Activated CD8-positive, alpha-beta memory T cell treated with anti-CD3 and anti-CD28 coated beads for 4 hours (primary cell): ENCODE results near the gene ARGLU1.
"Not testable (repeated sequence)": the region's sequence is repeated elsewhere in the genome, so short reads cannot be mapped to it uniquely, and the experiment has no call there.

Experiments used
- DNase-seq, 2 donors: peaks; one replicate each; pipeline ENCODE4 v3.0.0-alpha.2; 2020; ENCODE audit warnings: low read depth in 2 of 2

Gene ARGLU1, protein sequence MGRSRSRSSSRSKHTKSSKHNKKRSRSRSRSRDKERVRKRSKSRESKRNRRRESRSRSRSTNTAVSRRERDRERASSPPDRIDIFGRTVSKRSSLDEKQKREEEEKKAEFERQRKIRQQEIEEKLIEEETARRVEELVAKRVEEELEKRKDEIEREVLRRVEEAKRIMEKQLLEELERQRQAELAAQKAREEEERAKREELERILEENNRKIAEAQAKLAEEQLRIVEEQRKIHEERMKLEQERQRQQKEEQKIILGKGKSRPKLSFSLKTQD

DNA sequence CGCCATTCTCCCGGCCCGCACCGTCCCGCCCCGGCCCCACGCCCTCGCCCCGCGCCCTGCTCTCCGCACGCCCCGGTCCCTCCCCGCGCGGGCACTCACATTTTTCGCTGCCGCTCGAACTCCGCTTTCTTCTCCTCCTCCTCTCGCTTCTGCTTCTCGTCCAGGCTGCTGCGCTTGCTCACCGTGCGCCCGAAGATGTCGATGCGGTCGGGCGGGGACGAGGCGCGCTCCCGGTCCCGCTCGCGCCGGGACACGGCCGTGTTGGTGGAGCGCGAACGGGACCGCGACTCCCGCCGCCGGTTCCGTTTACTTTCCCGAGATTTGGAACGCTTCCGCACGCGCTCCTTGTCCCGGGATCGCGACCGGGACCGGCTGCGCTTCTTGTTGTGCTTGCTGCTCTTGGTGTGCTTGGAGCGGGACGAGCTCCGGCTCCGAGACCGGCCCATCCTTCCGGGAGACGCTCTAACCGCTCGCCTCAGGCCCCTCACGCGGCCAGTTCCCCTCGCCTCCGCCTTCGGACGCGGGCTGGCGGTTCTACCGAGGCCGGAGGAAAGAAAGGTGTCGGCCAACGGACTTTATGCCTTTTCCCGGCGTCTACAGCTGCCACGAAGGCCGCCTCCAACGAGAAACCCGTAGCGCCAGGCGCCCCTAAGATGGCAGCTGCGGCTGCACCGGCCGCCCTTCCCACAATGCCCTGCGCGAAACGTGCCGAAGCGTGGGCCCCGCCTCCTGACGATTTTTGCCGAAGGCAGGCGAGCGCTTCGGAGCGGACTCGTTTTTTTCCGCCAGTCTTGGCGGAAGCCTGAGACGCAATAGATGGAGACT, at the start of gene ARGLU1:
Gene ARGLU1, minus strand, starts transcription at position 664 of the 825 bp plus-strand sequence. Its CDS starts 218 bp downstream, at position 446.
- peak; percentile 88 to 91 for DNase-seq

DNA sequence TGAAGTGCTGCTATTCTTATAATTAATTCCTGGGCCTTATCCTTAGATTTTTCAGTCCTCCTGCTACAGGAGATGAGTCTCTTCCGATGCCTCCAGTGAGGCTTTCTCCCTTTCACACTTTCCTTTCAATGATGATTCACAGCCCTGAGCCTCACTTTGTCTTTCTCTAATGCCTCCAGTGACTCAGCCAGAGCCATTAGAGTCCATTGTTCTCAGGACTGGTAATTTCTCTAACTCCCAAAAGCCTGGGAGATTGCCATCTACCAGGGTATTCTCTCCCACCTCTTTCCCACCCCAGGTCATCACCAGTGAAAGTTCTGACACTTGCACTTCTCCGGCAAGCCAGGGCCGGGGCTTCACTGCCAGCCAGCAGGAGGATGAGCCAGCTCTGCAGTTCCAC, 49.6 kb upstream of the ARGLU1 start:
- no peak for DNase-seq

DNA sequence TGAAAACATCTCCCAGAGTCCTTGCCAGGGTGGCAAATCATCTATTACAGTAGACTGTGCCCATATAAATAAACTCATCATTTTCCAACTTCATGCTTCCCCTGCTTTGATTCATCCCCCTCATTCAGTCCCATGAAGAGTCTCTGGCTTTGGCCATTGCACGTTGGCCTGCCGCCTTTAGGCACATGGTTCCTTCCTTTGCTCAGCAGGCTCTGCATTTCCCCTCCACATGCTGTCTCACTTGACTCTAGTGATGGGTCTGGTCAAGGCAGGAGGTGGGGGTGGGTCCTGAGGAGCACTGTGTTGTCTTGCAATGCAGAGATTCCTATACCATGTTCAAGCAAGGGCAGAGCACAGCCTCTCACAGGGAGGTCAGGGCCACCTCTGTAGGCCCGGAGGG, 48.8 kb upstream of the ARGLU1 start:
- no peak for DNase-seq

DNA sequence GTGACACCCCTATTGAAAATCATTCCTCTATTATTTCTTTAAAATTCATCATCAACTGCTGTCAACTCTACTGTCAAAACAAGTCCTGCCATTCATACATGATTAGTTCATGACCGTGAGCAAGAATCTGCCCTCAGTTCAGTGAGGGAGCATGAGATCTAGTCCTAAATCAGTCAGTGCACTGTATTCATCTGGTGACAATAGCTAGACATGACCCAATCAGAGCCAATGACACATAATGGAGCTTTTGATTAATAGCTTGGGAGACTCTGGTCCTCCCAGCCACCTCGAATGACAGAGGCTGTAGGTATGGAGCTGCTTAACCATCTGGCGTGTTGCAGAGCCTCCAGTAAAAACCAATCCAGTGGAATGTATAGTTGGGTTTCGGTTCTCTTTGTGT, 46.9 kb upstream of the ARGLU1 start:
- no peak for DNase-seq

DNA sequence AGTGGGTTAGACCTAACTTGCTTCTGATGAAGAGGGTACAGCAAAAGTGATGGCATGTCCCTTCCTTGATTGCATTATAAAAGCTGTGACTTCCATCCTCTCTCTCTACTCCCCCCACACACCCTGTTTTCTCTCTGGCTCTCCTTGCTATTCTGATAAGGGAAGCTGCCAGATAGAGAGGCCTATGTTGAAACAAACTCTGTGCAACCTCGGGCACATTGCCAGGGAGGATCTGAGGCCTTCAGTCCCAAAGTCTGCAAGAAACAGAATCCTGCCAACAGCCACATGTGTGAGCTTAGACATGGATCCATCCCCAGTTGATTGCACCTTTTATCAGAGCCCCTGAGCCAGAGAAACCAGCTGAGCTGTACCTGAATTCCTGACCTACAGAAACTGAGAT, 44.8 kb upstream of the ARGLU1 start:
- DNase-seq, result no peak

DNA sequence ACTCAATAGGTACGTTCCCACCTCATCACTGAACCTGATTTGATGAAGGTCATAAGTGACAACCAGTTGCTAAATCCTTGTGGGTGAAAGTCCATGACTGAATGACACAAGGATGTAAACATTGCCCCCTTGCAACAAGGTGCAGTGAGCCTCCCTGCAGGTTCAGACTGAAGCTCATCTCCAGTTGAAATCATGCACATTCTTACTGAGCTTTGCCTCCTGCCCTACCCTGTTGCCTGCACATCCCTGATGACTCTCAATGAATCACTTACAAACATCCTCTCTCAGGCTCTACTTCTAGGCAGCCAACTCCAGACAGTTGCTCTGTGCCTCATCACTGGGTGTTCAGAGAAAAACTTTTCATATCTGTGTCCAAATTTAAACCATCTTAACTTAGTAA, 42.5 kb upstream of the ARGLU1 start:
- no peak for DNase-seq

DNA sequence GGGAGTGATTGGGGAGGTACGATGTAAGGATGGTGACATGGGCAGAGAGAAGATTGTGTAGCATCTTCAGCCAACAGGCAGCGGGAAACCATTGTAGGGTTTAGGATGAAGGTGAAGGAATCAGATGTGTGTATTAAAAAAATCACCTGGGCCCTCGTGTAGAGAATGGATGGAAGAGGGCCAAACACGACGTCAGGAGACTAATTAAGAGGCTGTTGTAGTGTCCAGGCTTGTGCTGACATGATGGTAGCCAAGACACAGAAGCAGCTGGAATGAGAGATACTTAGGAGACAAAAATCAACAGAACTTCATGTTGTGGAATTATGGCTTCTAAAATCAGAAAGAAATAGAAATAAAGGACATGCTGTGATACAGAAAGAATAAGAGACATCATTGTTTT, 41.2 kb upstream of the ARGLU1 start:
- DNase-seq, result no peak

DNA sequence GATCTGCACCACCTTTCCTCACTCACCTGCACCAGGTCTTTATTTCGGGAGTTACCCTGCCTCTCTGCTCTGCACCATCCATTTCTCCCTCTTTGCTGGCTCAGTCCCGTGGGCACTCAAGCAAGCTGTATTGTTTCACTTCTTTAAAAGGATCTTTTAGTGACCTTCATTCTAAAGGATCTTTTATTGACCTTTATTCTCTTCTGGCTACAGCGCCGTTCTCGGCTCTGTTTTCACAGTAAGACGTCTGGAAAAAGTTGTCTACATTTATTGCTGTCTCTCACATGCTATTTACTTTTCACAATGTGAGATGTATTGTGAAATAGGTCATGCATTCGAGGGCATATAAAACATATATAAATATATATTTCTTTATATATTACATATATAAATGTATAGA, 35.6 kb upstream of the ARGLU1 start:
- DNase-seq, result no peak

DNA sequence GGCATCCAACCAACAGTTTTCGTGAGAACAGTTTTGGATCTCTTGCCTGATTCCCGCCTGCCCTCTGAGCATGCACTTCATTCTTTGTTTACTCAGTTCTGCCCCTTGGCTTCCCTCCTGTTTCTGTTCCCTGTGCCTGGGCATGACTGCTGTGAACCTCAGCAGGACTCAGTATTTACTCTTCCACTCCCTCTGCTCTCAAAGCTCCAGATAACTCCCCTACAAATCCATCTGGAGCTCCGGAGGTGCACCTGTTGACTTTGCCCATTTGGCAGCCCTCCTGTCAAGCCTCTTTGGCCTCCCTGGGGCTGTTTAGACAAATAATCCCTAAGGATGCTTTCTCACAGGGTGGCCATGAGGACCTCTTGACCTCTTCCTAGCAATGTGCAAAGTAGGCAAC, 34.2 kb upstream of the ARGLU1 start:
- no peak for DNase-seq

DNA sequence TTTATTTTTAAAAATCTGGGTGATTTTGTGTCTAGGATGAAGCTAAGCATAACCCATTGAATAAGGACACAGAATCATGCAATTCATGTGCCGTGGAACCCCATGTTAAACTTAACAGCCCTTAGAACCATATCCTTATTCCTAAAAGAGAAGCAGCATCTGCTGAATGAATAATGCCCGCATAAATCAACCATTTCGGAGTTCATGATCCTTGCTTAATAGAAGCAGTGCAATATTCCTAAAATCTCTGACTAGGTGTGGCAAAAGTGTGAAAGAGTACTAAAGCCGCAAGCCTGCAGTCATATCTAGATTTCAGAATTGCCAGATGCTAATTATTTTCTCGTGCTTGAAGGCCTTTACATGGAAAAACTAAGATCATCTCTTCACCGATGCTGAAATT, 33.6 kb upstream of the ARGLU1 start:
- DNase-seq, result no peak

DNA sequence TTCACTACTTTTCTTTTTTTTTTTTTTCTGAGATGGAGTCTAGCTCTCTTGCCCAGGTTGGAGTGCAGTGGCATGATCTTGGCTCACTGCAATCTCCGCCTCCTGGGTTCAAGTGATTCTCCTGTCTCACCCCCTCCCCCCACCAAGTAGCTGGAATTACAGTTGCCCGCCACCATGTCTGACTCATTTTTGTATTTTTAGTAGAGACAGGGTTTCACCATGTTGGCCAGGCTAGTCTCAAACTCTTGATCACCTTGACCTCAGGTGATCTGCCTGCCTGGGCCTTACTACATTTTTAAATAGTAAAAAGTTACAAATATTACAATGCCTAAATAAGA, 32.8 kb upstream of the ARGLU1 start:
- DNase-seq, result not testable (repeated sequence)

DNA sequence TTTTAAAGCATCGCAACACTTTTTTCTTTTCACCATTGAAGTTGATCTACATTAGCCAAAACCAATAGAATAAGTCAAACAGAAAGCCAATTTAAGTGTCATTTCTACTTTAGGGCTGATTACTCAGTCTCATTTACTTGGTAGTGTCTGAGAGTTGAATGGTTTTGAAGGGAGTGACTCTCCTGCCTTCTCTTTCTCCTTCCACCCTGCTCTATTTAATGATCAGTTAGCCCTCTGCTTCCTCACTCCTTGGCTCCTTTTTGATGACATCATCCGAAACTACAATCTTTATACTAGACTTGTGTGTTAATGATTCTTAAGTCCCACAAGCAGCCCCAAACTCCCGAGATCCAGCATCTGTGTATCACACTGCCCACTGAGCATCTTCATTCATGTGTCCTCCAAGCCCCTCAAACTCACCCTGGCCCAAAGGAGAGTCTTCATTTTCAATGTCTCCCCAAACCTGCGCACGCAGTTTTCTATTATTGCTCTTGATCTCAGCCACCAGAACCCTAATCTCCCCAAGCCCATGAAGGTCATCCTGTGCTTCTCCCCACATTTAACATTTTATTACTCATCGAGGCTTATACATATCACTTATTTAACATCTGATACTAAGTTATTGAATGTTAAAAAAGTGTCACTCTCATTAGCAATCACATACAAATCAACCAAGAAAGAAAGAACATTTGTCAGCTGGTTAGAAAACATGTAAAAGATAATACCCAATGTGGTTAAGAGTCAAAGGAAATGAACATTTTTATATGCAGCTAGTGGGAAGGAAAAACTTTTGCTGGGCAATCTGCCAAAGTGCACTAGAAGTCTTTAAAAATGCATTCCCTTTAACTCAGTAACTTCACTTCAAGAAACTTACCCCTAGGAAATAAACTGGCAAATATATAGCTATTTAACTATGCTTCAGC, 32.2 kb upstream of the ARGLU1 start:
- no peak for DNase-seq

DNA sequence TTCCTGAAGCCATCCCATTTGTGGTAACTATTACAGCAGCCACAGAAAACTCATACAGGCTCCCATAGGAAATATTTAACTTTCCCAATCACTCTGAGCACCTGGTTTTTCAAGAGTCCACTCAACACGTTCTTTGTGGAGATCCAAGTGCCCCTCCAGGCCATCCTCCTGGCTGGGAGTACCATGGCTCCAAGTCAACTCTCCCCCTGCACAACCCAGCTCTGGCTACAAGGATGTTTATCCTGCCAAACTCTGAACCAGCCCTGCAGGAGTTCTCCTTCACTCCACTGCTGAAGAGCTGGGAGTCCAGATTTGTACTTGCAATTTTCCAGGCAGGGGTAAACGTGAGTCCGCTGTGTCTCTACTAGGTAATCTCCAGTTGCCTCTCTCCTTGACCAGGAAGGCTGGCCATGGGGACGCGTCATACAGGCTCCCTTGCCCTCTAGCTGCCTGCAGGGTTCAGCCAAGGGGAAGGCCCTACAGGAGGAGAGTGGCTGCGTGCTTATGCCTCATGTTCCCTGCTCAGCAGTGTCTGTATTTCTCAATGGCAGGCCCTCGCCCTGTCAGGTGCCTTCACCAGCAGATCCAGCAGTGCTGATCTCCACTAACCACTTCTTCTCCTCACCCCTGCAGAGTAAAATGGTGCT, 29.9 kb upstream of the ARGLU1 start:
- no peak for DNase-seq

DNA sequence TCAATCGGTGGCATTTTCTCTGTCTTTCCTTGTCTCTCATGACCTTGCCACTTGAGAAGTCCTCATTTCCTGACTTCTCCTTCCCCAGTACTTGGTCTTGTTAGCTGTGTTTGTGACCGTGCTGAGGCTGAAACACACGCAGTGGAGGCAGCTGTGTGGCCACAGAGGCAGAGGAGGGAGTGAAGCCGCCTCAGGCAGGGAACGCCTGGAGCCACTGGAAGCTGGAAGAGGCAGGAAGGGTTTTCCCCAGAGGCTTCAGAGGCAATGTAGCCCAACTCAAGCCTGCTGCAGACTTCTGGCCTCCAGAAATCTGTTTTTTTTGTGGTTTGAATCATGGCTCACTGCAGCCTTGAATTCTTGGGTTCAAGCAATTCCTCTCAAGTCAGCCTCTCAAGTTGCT, 29.2 kb upstream of the ARGLU1 start:
- DNase-seq, result no peak

DNA sequence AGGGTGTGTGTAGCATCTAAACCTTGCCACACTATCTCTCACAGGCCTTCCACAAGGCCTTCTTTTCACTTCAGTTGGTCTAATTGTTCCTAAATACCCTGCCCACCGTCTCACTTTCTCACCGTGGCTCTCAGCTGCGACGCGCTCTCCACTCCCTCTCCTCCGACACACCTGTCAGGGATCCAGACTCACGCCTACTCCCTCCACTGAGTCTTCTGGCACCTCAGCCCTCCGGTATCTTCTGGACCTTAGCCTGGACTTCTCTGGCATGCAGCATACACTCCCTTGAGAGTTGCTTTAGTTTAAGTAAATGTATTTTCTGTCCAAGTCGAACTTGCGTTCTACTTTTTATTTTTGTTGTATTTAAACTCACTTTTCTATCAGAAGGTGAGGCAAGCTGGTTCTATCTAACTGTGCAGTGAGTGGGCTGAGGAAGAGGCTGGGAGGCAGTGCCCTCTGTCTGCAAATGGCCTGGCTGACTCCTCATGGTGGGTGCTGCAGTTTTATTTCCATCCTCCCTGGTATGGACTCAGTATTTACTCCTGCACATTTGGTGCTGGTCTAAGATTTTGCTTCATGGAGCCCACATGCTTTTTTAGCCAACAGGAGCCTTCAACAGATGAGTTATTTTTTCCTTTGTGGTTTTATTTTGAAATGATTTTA, 28.5 kb upstream of the ARGLU1 start:
- DNase-seq, result no peak

DNA sequence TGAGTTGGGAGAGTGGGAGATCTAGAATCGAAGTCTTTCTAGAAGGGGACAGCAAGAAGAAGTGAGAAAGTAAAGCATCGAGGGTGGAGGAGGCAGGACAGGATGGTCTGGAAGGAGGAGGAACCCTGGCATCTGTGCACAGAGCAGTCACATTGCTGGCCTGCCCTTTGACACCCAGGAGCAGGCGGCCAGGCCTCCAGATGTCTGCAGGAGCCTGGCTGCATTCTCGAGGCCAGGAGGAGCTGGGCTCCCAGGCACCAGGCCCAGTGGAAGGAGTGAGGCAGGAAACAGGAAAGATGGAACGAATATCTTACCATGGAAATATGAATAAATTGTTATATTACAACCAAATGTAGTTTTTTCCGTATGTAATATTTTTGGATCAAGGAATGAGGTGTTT, 27.7 kb upstream of the ARGLU1 start:
- no peak for DNase-seq

DNA sequence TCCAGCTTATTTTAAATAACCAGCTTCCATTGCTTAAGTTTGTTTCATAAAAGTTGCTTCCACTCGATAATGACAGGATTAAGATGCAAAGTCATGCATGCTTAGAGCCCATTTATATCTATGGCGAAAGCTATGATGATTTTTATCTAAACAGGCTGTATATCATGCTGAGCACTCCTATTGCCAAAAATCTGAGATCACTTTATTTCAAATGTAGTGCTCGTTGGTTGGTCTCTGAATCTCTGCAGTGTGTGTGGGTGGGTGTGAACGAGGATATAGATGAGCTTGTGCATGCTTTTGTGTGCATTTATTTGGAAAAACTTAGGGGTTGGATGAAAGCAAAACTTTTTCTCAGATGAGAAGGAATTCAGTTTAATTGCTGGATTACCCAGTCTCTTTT, 27.0 kb upstream of the ARGLU1 start:
- DNase-seq, result no peak

DNA sequence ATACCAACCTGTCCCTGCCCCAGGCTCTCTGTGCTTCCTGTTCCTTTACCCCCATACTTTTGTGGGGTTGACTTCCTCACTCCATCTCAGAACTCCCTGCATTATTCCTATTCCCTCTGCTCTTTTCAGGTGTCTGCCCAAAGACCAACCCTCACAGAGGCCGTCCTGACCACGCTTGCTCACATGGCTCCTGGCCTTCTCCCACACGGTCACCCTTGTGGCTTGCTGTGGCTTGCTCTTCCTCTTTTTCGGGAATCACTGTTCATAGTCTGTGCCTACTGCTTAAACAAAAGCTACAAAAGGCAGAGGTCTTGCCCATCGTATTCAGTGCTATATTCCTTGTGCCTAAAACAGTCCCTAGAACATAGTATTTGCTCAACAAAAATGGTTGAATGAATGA, 25.2 kb upstream of the ARGLU1 start:
- DNase-seq, result no peak

DNA sequence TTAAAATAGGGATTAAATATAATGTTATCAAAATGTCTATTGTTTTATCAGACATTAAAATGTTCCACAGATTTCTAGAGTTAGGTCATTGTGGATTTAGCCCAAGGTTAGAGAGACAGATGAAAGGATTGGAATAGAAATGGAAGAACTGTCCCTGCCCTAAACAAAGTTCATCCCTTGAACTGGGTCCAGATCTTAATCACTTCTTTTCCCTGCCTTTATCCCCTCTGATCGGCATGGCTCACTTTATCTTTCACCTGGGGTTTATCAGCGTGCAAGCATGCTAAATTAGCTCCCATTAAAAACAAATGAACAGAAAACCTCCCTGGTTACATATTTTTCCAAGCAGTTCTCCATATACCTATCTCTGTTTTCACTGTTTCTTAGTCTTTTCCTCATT, 23.4 kb upstream of the ARGLU1 start:
- no peak for DNase-seq

DNA sequence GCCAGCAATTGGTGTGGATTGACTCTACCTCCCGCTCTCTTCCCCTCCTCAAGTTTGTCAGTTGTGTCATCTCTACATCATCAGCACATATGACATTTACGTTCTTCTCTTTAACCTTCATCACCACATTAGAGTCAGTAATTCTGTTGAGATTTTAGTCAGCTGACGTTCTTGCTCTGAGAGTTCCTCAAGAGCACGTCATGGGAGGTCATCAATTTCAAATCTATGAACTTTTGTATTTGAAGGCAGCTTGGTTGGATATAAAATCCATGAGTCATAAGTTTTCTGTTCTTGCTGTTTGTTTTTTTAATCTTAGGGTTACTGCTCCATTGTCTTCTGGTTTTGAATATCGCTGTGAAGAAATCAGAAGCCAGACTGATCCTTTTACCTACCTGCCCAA, 21.8 kb upstream of the ARGLU1 start:
- no peak for DNase-seq

DNA sequence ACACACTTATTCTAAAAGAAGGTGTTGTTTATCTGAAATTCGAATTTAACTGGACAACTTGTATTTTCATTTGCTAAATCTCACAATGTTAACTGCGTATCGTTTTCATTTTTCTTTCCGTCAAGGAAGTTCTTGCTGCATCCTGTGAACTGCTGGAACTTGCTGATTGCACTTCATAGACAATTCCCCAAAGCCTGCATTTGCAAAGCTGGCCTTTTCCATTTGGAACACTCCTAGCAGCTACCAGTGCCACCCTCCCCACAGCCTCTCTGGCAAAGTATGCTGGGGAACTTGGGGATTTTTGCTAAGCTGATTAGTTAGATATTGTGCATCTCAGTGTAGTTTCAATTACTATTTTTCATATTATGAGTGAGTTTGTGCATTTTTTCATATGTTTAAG, 20.4 kb upstream of the ARGLU1 start:
- no peak for DNase-seq
